Hindlimb muscle (tissue), 1 donor: Measurements from ENCODE around the gene FITM1. TPM values are rescaled to one million over a fixed set of nuclear protein-coding genes. Genes with fewer than 3 reads are reported as not detected.
A peak's percentile ranks its signal among the peaks of the same experiment; 100 is the strongest.

Experiments
- DNase-seq: peaks from one replicate; pipeline ENCODE4 v3.0.0-alpha.2; 2013
- polyA plus RNA-seq: library from polyadenylated mRNA; unstranded; fragments of 120-200 nt; gene quantifications from one replicate; pipeline ENCODE4 v1.2.1, GENCODE V29; 2013; ENCODE audit not compliant: insufficient read length

Gene FITM1
- polyA plus RNA-seq, 1 donor: 146 TPM

DNA sequence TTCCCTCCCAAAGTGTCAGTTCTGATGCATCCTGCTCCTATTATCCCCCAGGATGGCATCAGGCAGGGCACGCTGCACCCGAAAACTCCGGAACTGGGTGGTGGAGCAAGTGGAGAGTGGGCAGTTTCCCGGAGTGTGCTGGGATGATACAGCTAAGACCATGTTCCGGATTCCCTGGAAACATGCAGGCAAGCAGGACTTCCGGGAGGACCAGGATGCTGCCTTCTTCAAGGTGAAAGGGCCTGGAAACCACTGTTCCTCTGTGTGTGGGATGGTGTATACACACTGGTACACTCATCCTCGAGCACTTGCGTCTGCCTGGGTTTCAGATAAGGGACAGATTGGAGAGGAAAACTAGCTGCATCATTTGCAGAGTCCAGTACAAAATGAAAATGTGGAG is 31.6 kb downstream of the FITM1 start:
- DNase-seq: no peak

DNA sequence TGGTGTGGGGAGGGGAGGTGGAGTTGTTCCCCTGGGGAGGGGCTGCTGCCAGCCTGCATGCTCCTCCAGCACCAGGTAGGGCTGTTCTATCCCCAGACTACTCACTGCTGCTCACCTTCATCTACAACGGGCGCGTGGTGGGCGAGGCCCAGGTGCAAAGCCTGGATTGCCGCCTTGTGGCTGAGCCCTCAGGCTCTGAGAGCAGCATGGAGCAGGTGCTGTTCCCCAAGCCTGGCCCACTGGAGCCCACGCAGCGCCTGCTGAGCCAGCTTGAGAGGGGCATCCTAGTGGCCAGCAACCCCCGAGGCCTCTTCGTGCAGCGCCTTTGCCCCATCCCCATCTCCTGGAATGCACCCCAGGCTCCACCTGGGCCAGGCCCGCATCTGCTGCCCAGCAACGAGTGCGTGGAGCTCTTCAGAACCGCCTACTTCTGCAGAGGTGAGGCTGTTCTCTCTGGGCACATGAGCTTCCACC is 34.1 kb downstream of the FITM1 start:
- no peak for DNase-seq

DNA sequence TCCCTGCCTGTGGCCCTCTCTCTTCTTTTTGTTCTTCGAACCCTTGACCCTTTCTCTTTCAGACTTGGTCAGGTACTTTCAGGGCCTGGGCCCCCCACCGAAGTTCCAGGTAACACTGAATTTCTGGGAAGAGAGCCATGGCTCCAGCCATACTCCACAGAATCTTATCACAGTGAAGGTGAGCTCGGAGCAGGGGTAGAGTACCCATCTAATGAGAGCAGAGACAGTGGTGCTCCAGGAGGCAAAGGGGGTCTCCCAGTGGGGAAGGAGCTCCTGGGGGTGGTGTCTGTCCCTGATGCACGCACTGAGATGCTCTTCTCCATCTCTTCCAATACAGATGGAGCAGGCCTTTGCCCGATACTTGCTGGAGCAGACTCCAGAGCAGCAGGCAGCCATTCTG is 35.3 kb downstream of the FITM1 start:
- DNase-seq: no peak

DNA sequence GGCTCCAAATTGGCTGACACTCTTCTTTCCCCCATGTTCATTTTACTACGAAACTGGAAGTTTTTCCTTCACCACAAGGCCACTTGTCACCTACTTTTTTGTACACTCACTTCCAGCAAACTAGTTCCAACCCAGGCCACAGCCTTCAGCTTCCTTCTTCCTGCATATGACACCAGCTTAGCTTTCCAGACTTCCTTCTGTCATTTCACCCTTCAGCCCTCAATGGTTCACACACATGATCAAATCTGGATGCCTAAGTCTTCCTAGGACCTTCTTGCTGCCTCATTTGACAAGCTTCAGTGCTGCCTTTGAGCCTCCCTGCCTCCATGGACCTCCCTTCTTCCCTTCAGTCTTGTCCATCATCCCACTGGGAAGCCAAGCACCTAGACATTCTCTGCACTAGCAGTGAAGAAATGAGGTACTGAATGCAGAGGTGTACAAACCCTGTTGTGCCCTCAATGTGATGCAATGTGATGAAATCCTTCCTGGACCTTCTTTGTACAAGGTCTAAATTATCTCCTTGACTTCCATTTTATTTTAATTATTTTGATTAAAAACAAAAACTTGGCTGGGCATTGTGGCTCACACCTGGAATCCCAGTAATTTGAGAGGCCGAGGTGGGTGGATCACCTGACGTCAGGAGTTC is 37.1 kb downstream of the FITM1 start:
- no peak for DNase-seq

DNA sequence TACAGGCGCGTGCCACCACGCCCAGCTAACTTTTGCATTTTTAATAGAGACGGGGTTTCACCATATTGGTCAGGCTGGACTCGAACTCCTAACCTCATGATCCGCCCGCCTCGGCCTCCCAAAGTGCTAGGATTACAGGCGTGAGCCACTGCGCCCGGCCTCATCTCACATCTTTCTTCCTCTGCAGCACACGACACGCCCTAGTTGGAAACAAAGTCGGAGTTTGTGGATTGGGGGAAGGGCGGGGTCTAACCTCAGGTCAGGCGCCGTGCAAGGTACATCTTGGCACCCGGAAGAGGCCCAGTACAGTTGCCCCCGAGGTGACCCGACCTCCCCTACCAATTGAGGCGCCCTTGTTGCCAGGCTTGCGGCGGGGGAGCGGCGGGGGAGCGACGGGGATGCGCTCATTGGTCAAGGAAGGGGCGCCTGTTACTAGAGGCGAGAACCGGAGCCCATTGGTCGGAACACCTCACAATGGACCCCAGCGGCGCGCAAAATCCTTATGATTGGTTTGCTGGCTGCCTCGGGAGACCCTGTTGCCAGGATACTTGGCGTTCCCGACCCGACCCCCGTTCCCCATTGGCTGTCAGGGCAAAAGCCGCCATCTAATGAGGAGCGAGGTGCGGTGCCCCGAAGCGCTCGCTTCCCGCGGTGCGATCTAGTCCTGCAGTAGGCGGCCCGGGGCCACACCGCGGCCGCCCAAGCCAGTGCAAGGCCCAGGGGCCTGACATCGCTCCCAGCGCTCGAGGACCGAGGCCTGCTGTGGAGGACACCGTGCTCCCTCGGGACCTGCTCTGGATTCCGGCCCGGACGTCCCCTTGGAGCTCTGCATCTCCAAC is 41.2 kb downstream of the FITM1 start, which contains the start of gene REC8:
Gene REC8 (plus strand): TSS at position 659 of the 839 bp plus-strand sequence. CDS start 473 bp downstream, outside the sequence.
- peak; percentile 77 for DNase-seq

DNA sequence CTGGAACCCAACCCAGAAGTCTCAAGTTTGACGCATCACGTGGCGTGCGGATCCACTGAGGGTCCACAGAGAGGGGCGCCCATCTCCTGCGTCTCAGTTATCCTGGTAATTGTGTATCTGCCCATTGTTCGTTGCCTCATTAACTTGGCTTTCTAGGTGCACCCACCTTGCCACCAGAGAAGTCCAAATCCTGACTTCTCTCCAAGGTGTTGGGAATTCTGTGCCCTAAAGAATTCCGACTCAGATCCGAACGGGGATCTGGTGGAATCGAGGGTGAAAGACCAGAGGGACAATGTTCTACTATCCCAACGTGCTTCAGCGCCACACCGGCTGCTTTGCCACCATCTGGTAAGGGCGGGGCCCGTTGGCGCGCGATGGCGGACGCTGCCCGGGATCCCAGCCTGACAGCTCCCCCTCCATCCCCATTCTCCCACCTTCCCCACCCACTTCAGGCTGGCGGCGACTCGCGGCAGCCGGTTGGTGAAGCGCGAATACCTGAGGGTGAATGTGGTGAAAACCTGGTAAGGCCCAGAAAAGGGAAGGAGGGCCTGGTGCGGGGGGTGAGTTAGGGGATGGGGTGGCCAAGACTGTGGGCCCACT is 41.9 kb downstream of the FITM1 start:
- DNase-seq: no peak

DNA sequence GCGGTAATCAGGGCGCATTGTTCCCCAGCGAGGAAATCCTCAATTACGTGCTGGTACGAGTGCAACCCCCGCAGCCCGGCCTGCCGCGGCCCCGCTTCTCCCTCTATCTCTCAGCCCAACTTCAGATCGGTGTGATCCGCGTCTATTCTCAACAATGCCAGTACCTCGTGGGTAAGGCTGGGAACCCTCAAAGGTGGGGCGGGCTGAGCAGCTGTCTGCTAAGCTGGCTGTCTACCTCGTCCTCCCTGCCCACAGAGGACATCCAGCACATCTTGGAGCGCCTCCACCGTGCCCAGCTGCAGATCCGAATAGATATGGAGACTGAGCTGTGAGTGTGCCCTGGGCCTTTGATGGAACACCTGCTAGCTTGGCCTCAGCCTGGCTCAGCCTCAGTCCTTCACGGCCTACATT is 42.4 kb downstream of the FITM1 start:
- DNase-seq: no peak

DNA sequence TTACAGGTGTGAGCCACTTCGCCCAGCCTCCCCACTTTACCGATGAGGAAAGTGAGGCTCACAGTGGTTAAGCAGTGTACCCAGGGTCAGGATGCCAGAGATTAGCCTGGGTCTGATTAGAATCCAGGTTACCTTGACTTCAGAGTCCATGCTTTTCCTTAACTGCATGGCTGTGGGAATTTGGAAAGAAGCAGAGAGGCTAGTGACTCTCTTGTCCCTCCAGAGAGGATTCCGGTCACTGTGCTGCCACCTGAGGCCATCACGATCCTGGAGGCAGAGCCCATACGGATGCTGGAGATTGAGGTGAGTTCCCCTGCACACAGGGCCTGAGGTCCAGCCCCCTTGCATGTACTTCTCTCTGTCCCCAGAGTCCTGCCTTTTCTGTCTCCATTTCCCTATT is 46.1 kb downstream of the FITM1 start:
- no peak for DNase-seq

DNA sequence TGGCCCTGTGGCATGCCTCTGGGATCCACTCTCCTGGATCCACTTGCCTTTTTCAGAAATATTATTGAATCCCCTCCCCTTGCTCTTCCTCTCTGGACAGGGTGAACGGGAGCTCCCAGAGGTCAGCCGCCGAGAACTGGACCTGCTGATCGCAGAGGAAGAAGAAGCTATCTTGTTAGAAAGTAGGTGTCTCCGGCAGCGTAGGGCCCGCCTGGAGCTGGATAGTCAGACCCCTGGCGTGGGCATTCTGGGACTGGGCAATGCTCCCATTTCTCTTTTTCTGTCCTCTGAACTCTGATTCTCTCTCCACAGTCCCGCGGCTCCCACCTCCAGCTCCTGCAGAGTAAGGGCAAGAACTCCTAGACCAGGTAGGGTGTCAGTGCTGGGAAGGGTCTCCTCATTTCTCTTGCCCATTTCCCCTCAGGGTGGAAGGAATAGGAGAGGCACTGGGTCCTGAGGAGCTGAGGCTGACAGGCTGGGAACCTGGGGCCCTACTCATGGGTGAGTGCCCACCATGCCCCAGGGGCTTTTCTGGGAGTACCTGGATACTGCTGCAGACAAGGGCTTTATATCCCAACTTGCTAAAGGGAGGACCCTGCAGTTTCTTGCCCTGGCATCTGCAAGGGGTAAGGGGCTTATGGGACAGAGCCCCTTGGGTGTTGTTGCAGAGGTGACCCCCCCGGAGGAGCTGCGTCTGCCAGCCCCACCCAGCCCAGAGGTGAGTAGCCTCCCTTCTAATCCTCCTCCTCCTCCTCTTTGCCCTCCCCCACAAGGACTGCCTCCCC is 46.8 kb downstream of the FITM1 start:
- no peak for DNase-seq

DNA sequence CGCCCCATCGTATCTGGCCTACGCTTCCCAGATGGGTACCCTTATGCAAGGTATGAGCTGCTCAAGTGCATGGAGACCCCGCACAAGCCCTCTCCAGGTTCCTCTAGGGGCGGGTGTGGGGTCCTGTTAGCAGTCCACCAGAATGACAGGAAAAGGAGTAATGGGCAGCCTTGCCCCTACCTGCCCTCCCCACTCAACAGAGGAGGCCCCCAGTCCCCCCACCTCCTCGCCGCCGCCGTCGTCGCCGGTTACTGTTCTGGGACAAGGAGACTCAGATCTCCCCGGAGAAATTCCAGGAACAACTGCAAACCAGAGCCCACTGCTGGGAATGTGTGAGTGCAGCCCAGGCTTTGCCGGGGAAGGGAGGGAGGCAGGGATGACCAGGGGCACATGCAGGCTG is 47.4 kb downstream of the FITM1 start:
- DNase-seq: no peak

DNA sequence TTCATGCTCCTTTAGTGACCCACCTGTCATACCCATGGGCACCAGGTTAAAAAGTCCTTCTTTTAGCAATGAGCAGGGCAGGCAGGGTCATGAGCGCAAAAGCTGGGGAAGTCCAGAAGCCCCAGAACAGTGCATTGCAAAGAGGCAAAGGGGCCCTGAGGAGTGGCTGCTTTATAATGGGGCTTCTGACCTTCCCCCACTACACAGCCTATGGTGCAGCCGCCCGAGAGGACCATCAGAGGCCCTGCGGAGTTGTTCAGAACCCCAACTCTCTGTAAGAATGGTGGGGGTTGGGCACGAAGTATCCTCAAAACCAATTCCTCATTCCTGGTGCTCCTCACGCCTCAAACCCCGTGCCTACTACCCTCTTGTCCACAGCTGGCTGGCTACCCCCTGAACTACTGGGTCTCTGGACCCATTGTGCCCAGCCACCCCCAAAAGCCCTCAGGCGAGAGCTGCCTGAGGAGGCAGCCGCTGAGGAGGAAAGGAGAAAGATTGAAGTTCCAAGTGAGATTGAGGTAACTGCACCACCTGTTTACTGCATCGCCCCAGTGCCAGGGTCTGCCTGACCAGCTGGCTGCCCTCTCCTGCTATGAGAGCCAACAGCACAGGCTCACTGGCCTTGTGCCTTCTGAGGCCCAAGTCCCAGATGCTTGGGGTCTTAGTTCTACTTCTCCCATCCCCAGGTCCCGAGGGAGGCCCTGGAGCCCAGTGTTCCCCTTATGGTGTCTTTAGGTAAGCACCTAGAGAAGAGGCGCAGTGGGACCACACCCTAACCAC is 48.1 kb downstream of the FITM1 start:
- DNase-seq: no peak

DNA sequence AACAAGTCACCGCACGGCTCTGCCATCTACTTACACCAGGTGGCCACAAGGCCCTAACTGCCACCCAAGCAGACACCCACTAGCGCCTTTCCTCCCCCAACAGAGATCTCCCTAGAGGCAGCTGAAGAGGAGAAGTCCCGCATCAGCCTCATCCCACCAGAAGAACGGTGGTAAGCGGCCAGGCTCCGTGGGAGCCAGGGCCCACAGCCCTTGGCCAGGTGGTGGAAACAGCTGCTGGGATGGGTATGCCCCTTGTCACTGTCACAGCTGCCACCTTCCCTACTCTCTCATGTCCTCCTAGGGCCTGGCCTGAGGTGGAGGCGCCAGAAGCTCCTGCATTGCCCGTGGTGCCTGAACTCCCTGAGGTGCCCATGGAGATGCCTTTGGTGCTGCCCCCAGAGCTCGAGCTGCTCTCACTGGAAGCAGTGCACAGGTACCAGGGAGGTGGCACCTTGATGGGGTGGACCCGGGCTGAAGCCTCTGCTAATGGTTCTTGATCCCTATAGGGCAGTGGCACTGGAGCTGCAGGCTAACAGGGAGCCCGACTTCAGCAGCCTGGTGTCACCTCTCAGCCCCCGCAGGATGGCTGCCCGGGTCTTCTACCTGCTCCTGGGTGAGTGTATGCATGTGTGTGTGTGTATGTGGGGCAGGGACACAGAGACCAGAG is 49.0 kb downstream of the FITM1 start:
- no peak for DNase-seq

DNA sequence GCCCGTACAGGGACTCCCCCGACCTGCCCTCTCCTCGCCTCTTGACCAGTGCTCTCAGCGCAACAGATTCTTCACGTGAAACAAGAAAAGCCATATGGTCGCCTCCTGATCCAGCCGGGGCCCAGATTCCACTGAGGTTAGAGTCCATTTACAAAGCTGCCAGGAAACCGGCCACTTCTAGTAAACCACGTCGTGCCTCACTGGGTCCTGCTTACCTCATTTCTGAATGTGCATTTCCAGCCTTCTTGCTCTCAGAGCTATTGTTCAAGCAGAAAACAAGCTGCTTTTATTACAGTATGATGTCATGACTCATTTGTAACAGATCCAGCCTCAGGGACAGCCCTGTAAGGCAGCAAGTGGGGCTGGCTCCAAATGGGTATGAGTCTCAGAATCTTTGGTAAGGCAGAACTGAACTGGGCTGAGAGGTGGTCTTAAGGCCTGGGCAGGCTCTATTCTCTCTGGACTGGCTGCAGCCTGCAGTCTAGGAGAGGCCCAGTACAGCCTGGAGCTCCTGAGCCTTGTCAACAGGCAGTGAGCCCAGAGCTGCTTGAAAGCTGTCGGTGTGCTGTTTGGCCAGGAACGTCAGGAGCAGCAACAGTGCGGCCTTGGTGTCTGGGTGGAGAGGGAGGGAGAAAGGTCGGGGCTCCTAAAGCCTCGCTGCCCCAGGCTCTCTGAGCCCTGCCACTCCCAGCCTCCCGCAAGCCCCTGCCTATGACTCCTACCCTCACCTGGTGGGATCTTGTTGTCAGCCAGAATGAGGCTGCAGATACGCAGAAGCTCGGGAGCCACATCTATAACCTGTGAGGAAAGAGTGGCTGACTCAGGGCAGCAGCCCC is 49.7 kb downstream of the FITM1 start:
- DNase-seq: no peak

DNA sequence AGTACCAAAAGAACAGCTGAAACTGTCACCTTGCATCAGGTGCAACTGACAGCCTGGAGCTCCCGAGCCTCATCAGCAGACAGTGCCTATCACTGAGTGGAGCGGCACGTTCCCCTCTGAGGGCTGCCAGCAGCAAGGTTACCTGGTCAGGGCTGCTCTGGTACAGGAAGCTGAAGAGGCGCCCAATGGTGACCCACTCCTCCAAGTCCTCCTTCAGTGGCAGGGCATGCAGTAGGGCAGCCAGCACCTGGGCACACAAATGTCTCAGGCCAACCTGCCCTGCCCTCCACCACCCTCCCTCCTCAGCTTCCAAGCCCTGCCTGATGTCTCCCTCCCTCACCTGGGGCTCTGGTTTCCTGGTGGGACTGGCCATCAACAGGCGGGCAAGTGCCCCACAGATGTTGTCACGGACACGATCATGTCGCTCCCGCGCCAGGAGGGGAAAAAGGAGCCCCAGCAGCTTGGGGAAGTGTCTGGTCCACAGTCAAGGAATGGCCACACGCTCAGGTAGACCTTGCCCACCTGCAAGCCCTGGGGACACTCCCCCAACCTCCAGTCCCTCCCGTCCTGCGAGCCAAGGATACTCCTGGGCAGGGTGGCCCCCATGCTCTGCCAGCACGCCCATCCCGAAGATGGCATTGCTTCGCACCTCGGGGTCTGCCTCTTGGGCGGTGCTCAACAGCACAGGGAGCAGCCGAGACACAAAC is 51.1 kb downstream of the FITM1 start:
- DNase-seq: no peak

Other genes with a start within 250 kb of the FITM1 start
- gene DHRS4, start 176.9 kb upstream of the FITM1 start, polyA plus RNA-seq: 21.9 TPM
- 9.2 TPM for gene DHRS4L2, start 141.7 kb upstream of the FITM1 start, polyA plus RNA-seq
- 0.10 TPM for gene CARMIL3, start 78.7 kb upstream of the FITM1 start, polyA plus RNA-seq
- not detected for gene CPNE6, start 59.1 kb upstream of the FITM1 start, polyA plus RNA-seq
- gene PCK2, start 36.3 kb upstream of the FITM1 start, polyA plus RNA-seq: 4.3 TPM
- gene DCAF11, start 15.9 kb upstream of the FITM1 start, polyA plus RNA-seq: 48.2 TPM
- gene NRL, start 15.7 kb upstream of the FITM1 start, polyA plus RNA-seq: 1.7 TPM
- gene PSME1, start 5.5 kb downstream of the FITM1 start, polyA plus RNA-seq: 110 TPM
- gene EMC9, start 10.9 kb downstream of the FITM1 start, polyA plus RNA-seq: 29.8 TPM
- 75.2 TPM for gene PSME2, start 16.0 kb downstream of the FITM1 start, polyA plus RNA-seq
- 39.5 TPM for gene RNF31, start 16.8 kb downstream of the FITM1 start, polyA plus RNA-seq
- gene IRF9, start 30.6 kb downstream of the FITM1 start, polyA plus RNA-seq: 32.6 TPM
- 14.5 TPM for gene REC8, start 41.4 kb downstream of the FITM1 start, polyA plus RNA-seq
- gene IPO4, start 58.2 kb downstream of the FITM1 start, polyA plus RNA-seq: 33.5 TPM
- gene TM9SF1, start 64.8 kb downstream of the FITM1 start, polyA plus RNA-seq: 18.6 TPM
- gene TSSK4, start 75.0 kb downstream of the FITM1 start, polyA plus RNA-seq: 4.5 TPM
- gene CHMP4A, start 82.8 kb downstream of the FITM1 start, polyA plus RNA-seq: 37.6 TPM
- 9.3 TPM for gene MDP1, start 85.4 kb downstream of the FITM1 start, polyA plus RNA-seq
- gene NEDD8, start 101.7 kb downstream of the FITM1 start, polyA plus RNA-seq: 176 TPM
- gene GMPR2, start 102.3 kb downstream of the FITM1 start, polyA plus RNA-seq: 45.8 TPM
- 39.0 TPM for gene TINF2, start 112.0 kb downstream of the FITM1 start, polyA plus RNA-seq
- 2.1 TPM for gene TGM1, start 132.5 kb downstream of the FITM1 start, polyA plus RNA-seq
- 15.0 TPM for gene RABGGTA, start 140.9 kb downstream of the FITM1 start, polyA plus RNA-seq
- gene DHRS1, start 169.1 kb downstream of the FITM1 start, polyA plus RNA-seq: 14.7 TPM
- 22.6 TPM for gene NOP9, start 169.2 kb downstream of the FITM1 start, polyA plus RNA-seq
- 10.3 TPM for gene CIDEB, start 177.3 kb downstream of the FITM1 start, polyA plus RNA-seq
- gene LTB4R2, start 179.5 kb downstream of the FITM1 start, polyA plus RNA-seq: 4.1 TPM
- gene LTB4R, start 180.8 kb downstream of the FITM1 start, polyA plus RNA-seq: 3.5 TPM
- gene ADCY4, start 204.4 kb downstream of the FITM1 start, polyA plus RNA-seq: 17.0 TPM
- gene RIPK3, start 209.3 kb downstream of the FITM1 start, polyA plus RNA-seq: 2.1 TPM
- gene NFATC4, start 237.5 kb downstream of the FITM1 start, polyA plus RNA-seq: 34.8 TPM